Muscle layer of duodenum (tissue), 2 donors: Measurements from ENCODE around the gene CPB1.

Source experiments
- H3K27ac ChIP-seq: one replicate; pipeline ENCODE4 v1.7.0; 2013; ENCODE audit warnings: mild to moderate bottlenecking, low read length
- H3K27me3 ChIP-seq: one replicate; pipeline ENCODE4 v1.7.0; 2013; ENCODE audit warnings: low read depth, mild to moderate bottlenecking, control low read depth, low read length
- H3K36me3 ChIP-seq, 2 donors: one replicate each; pipeline ENCODE4 v1.7.0; 2013; ENCODE audit warnings: low read length in 2 of 2, control low read depth in 1 of 2, mild to moderate bottlenecking in 1 of 2; ENCODE audit not compliant: insufficient read depth in 2 of 2, control insufficient read depth in 1 of 2
- H3K4me1 ChIP-seq, 2 donors: one replicate each; pipeline ENCODE4 v1.7.0; 2013; ENCODE audit warnings: low read length in 2 of 2, mild to moderate bottlenecking in 2 of 2, control low read depth in 1 of 2, moderate library complexity in 1 of 2; ENCODE audit not compliant: insufficient read depth in 2 of 2, control insufficient read depth in 1 of 2
- H3K4me3 ChIP-seq, 2 donors: one replicate each; pipeline ENCODE4 v1.7.0; 2013; ENCODE audit warnings: low read length in 2 of 2, low read depth in 1 of 2, mild to moderate bottlenecking in 1 of 2
- H3K9me3 ChIP-seq, 2 donors: one replicate each; pipeline ENCODE4 v1.7.0; 2013; ENCODE audit warnings: low read length in 2 of 2, control low read depth in 1 of 2, mild to moderate bottlenecking in 1 of 2; ENCODE audit not compliant: control insufficient read depth in 1 of 2
- donor health status: healthy.

CPB1 gene

GRCh38 chr3:148839805-148840204 is 12.2 kb downstream of the CPB1 start:
- Histone ChIP-seq H3K4me1 (no peaks in the 10 kb centered on the region), H3K9me3 (peaks cover 0 to 4% of the 10 kb centered on the region in 2 donors), H3K36me3 (no peaks in the 10 kb centered on the region), H3K27ac (no peak overlapping the region), H3K27me3 (no peaks in the 10 kb centered on the region), H3K4me3 (no peak overlapping the region)

GRCh38 chr3:148840451-148840850 is 12.8 kb downstream of the CPB1 start:
- peaks cover 0 to 4% of the 10 kb centered on the region in 2 donors for H3K9me3 ChIP-seq
- H3K4me3 ChIP-seq, result no peak overlapping the region
- H3K27me3 ChIP-seq, result no peaks in the 10 kb centered on the region
- no peak overlapping the region for H3K27ac ChIP-seq
- H3K4me1 ChIP-seq, result no peaks in the 10 kb centered on the region
- H3K36me3 ChIP-seq, result no peaks in the 10 kb centered on the region

GRCh38 chr3:148845756-148846395 is 18.3 kb downstream of the CPB1 start:
- Histone ChIP-seq H3K27me3 (no peaks in the 10 kb centered on the region), H3K27ac (no peak overlapping the region), H3K36me3 (no peaks in the 10 kb centered on the region)

GRCh38 chr3:148847351-148847750 is 19.7 kb downstream of the CPB1 start:
- Histone ChIP-seq H3K27me3 (no peaks in the 10 kb centered on the region), H3K36me3 (no peaks in the 10 kb centered on the region), H3K4me3 (no peak overlapping the region), H3K9me3 (no peaks in the 10 kb centered on the region), H3K27ac (no peak overlapping the region), H3K4me1 (no peaks in the 10 kb centered on the region)

More at GRCh38 chr3:148845756-148846395, 18.3 kb downstream of the CPB1 start:
- Histone ChIP-seq H3K4me1 (no peaks in the 10 kb centered on the region), H3K9me3 (no peaks in the 10 kb centered on the region), H3K4me3 (no peak overlapping the region)

GRCh38 chr3:148848410-148848809 is 20.8 kb downstream of the CPB1 start:
- Histone ChIP-seq H3K27ac (no peak overlapping the region), H3K4me1 (no peaks in the 10 kb centered on the region)

GRCh38 chr3:148852271-148852992 is 24.8 kb downstream of the CPB1 start:
- Histone ChIP-seq H3K4me3 (no peak overlapping the region), H3K9me3 (no peaks in the 10 kb centered on the region), H3K27ac (no peak overlapping the region), H3K4me1 (no peaks in the 10 kb centered on the region), H3K27me3 (no peaks in the 10 kb centered on the region), H3K36me3 (no peaks in the 10 kb centered on the region)

More at GRCh38 chr3:148848410-148848809, 20.8 kb downstream of the CPB1 start:
- no peak overlapping the region for H3K4me3 ChIP-seq
- H3K9me3 ChIP-seq, result no peaks in the 10 kb centered on the region
- no peaks in the 10 kb centered on the region for H3K27me3 ChIP-seq
- no peaks in the 10 kb centered on the region for H3K36me3 ChIP-seq

GRCh38 chr3:148853076-148853475 is 25.5 kb downstream of the CPB1 start:
- Histone ChIP-seq H3K36me3 (no peaks in the 10 kb centered on the region), H3K4me1 (no peaks in the 10 kb centered on the region), H3K4me3 (no peak overlapping the region), H3K27ac (no peak overlapping the region), H3K27me3 (no peaks in the 10 kb centered on the region), H3K9me3 (no peaks in the 10 kb centered on the region)

- no peaks in the 10 kb centered on the region for H3K9me3 ChIP-seq
- no peaks in the 10 kb centered on the region for H3K27me3 ChIP-seq
- no peak overlapping the region for H3K27ac ChIP-seq
- no peak overlapping the region for H3K4me3 ChIP-seq
- H3K36me3 ChIP-seq, result no peaks in the 10 kb centered on the region
- no peaks in the 10 kb centered on the region for H3K4me1 ChIP-seq
Observed at GRCh38 chr3:148854061-148854460, 26.4 kb downstream of the CPB1 start.

- Histone ChIP-seq H3K36me3 (no peaks in the 10 kb centered on the region), H3K4me1 (no peaks in the 10 kb centered on the region), H3K27ac (no peak overlapping the region), H3K9me3 (no peaks in the 10 kb centered on the region), H3K4me3 (no peak overlapping the region), H3K27me3 (no peaks in the 10 kb centered on the region)
Observed at GRCh38 chr3:148856384-148856783, 28.8 kb downstream of the CPB1 start.

- no peak overlapping the region for H3K27ac ChIP-seq
- H3K9me3 ChIP-seq, result no peaks in the 10 kb centered on the region
- H3K4me3 ChIP-seq, result no peak overlapping the region
- no peaks in the 10 kb centered on the region for H3K4me1 ChIP-seq
- H3K36me3 ChIP-seq, result no peaks in the 10 kb centered on the region
- no peaks in the 10 kb centered on the region for H3K27me3 ChIP-seq
Observed at GRCh38 chr3:148857316-148857715, 29.7 kb downstream of the CPB1 start.

- H3K9me3 ChIP-seq, result no peaks in the 10 kb centered on the region
- no peak overlapping the region for H3K4me3 ChIP-seq
- H3K27me3 ChIP-seq, result no peaks in the 10 kb centered on the region
- H3K36me3 ChIP-seq, result no peaks in the 10 kb centered on the region
- H3K27ac ChIP-seq, result no peak overlapping the region
- H3K4me1 ChIP-seq, result no peaks in the 10 kb centered on the region
Observed at GRCh38 chr3:148861277-148861869, 33.8 kb downstream of the CPB1 start.
